ENCODE measurements around the gene NUDT12.

- no peak for TF ChIP-seq CTCF (IDR thresholded peaks at IDR 0.05)
- no peak for TF ChIP-seq POLR2A (IDR thresholded peaks at IDR 0.05)
Observed at GRCh38 chr5:103572454-103572853, 9.9 kb upstream of the NUDT12 start.
